Urothelium cell line (cell line): ENCODE data around the gene AQP11.
A peak's percentile ranks its signal among the peaks of the same experiment; 100 is the strongest.
"Not testable (repeated sequence)": the region's sequence is repeated elsewhere in the genome, so short reads cannot be mapped to it uniquely, and the experiment has no call there.

Experiments used
- DNase-seq: peaks from one replicate; pipeline ENCODE4 v3.0.0; 2011; ENCODE audit warnings: low spot score, mixed read lengths
- FAIRE-seq: peaks from 2 replicates; lab custom pipeline; 2011; peaks lifted over from hg19 to GRCh38; lab: Jason Lieb, UNC

Gene AQP11

DNA sequence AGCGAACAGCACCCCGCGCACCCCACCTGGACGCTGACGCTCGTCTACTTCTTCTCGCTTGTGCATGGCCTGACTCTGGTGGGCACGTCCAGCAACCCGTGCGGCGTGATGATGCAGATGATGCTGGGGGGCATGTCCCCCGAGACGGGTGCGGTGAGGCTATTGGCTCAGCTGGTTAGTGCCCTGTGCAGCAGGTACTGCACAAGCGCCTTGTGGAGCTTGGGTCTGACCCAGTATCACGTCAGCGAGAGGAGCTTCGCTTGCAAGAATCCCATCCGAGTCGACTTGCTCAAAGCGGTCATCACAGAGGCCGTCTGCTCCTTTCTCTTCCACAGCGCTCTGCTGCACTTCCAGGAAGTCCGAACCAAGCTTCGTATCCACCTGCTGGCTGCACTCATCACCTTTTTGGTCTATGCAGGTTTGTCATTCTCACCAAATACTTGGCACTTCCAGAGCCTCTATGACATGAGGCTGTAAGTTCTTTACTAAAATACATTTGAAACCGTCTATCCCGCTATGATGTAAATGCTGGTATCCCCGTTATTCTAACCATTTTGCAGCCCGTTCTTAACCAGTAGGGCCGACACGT lies 535 bp downstream of the AQP11 start:
- no peak for FAIRE-seq

DNA sequence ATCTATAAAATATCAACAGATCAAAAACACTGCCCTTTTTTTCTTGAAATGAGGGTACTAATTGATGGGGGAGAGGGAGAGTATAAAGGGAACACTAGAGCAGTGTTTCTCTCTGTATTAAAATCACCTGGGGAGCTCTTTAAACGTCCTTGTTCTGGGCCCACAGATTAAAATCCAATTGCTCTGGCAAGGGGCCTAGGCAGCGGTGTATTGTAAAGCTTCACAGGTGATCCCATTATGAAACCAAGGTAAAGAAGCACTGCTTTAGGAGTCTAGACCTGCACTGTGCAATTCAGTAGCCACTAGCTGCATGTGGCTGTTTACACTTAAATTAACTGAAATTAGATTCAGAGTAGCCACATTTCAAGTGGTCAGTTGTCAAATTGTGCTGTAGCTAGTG lies 3.0 kb downstream of the AQP11 start:
- DNase-seq (no peak), FAIRE-seq (no peak)

More for the DNA sequence above, 535 bp downstream of the AQP11 start:
- no peak for DNase-seq

DNA sequence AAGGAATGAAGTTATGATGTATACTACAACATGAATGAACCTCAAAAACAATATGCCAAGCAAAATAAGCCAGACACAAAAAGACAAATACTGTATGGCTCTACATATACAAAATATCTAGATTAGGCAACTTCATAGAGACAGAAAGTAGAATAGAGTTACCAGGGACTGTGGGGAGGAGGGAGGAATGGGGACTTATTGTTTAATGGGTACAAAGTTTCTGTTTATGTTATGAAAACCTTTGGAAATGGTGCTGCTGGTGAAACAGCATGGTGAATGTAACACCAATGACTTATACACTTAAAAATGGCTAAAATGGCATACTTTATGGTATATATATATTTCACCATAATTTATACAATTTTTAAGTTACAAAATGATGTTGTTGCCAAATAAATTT lies 4.1 kb downstream of the AQP11 start:
- no peak for FAIRE-seq
- DNase-seq: no peak

DNA sequence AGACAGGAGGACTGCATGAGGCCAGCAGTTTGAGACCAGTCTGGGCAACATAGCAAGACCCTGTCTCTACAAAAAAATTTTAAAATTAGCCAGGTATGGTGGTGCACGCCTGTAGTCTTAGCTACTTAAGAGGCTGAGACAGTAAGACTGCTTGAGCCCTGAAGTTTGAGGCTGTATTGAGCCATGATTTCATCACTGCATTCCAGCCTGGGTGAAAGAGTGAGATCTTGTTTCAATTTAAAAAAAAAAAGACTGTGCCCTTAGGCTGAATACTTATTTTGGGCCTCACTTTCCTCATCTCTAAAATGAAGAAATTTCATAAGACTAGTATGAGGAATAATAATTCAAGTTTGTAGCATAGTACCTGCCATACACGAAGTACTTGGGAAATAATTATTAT lies 6.9 kb downstream of the AQP11 start:
- DNase-seq: no peak
- FAIRE-seq: no peak

DNA sequence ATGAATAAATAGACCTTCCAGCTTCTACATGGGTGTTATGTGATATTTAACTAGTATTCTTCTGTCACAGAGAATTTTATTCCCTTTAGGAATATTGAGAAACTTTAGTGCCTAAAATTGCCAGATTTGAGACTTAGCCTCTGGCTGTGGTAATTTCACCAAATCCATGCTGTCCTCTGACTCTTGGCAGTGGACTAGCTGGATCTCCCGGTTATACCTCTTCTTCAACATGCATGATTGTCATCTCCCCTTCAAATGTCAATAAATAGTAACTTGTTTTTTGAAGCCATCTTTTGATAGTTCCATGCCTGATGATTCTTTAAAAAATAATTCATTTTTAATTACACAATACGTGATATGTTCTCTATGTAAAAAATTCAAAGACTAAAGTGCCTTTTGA lies 8.4 kb downstream of the AQP11 start:
- no peak for FAIRE-seq
- no peak for DNase-seq

DNA sequence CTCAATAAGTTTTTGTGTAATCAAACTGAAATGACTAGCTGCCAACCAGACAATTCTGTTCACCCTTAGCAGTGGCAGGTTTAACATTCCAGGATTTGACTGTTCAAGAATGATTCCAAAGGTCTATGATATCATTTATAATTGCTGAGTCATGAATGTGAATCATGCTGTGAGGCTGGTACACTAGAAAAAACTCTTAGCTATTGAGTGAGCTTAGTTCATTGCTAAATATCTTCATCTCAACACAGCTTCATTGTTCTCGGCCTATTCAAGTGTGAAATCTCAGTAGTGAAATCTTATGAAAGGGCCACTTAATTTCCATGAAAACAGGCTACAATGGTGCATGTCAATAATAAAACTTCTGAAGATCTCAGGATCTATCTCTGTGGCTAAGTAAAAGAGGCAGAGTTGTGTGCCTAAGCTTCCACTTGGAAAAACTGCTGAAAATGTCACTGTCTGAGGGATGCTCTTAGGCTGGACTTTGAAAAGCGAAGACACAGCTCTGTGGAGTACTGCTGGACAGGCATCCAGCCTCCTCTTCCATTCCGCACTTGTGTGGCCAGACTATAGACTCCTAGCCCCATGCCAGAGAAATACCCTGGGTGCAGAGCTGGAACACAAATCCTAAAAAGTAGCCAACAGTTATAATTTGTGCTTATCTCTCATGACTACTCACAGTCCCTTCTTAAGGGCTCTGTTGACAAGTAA lies 12.8 kb downstream of the AQP11 start:
- FAIRE-seq (no peak), DNase-seq (peak; percentile 75)

DNA sequence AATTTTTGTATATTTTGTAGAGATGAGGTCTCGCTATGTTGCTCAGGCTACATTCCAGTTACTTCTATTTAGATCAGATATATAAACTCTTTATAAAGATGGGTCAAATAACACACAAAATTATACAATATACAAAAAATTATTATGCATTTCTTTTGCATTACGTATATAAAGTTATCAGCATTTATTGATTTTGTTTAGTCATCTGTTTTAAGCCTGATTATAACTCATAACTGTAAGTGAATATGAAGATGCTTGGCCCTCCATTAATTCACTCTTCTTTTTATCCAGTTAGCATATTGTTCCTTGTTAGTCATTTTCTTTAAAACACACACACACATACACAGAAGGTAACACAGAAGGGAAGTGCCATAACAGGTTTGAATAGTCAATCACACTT lies 14.5 kb downstream of the AQP11 start:
- FAIRE-seq: no peak

DNA sequence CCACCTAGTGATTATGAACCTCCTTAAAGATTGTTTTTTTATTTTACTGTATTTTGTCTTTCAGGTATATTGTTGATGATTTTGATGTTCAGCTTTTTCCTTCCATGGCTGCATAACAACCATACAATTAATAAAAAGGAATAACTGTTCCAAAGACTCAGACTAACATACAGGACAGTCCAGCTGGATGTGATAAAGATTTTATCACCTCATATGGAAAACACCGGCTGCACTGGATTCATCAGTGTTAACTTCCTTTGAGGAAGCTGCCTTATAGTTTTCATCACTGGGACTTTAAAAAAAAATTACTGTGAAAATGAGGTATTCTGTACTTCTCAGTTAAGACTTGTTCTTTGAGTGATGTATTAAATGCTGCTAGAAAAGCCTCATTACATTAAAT lies 19.5 kb downstream of the AQP11 start:
- FAIRE-seq (no peak), DNase-seq (no peak)

More for the DNA sequence above, 14.5 kb downstream of the AQP11 start:
- DNase-seq: no peak

DNA sequence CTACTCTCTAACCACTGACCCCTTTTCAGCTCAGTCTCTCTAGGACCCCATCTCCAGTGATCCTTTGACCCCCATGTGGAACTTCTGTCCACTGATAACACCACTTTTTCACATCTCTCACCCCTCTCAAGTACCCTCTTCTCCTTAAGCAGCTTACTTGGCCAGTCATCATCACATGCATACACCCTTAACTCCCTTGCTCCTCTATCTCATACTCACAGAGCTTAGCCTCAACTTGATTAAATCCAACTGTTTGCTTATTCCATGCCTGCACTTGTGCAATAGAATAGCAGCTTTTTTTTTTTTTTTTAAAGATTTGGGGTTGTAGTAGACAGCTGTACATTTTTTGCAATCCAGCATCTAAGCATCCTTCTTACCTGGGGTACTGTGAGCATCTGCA lies 22.2 kb downstream of the AQP11 start:
- FAIRE-seq (peak; percentile 5), DNase-seq (no peak)

DNA sequence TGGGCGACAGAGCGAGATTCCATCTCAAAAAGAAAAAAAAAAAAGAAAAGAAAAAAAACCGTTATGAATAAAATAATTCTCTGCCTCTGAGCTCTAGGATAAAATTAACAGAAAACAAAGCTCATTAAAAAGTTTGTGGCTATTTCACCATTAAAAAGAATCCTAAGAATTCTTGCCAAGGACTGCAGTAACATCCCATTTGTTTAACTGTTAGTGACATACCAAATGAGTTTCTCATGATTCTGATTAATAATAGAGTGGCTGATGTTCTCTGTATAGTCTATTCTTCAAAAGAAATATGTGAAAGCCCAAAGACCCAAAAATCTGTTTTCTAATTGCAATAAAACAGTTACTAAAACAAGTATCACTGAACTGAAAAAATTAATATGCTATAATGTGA lies 28.1 kb downstream of the AQP11 start:
- no peak for FAIRE-seq

DNA sequence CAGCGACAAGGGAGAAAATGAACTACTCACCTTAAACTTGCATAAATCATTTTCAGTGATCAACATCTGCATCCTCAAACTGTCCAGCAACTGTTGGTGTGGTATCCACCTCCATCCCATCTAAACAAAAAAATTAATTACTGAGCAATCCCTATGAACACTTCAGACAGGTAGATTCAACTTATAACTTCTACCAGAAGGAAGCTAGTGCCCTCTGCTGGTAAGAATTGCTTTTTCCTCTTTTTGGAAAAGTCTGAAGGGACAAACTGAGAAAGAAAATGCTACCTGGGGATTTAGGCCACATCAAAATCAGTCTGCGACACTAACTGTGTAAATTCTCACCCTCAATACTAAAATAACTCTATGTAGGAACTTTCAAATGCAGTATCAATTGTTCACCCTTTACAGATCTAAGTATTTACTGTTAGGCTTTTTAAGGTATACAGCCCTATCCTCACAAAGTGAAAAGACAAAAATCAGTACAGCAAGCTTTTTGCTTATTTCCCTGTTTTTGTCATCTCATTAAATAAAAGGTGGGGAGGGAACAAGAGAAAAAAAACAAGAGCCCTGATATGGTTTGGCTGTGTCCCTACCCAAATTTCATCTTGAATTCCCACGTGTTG lies 29.9 kb downstream of the AQP11 start:
- DNase-seq (peak; percentile 37), FAIRE-seq (peak; percentile 52)

More for the DNA sequence above, 28.1 kb downstream of the AQP11 start:
- DNase-seq: no peak

DNA sequence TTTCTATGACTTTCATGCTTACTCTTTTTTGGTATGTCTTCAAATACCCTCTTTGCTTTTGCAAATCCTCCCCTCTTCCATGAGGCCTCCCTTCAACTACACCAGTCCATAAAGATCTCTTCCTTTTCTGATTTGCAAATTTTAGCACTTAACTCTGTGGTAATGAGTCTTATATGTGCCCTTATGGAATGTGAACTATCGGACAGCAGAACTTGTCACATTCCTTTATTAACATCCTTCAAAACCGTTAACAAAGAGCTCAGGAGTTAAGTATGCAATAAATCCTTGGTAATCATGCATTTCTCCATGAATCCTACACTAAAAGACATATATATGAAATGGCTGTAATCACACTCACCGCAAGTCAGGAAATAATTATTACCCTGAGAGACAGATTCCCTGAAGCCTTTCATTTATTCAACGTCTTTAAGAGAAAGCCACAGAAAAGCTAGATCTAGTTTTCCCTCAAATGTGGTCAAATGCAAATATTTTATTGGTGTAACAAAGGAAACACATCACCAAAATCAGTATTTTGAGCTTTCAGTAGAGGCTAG lies 40.5 kb downstream of the AQP11 start:
- no peak for DNase-seq
- FAIRE-seq: no peak

DNA sequence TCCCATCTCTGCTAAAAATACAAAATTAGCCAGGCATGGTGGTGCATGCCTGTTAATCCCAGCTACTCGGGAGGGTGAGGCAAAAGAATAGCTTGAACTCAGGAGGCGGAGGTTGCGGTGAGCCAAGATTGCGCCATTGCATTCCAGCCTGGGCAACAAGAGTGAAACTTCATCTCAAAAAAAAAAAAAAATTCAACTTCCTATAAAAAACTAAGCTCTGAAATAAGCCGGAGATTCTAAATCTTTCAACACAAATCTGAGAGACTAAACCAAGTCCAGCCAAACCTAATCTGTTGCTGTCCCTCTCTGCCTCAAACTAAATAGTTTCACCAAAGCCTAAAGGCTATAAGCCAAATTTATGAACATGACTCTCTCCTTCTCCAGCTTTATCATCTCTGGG lies 44.2 kb downstream of the AQP11 start:
- DNase-seq: not testable (repeated sequence)
- FAIRE-seq: peak; percentile 23

DNA sequence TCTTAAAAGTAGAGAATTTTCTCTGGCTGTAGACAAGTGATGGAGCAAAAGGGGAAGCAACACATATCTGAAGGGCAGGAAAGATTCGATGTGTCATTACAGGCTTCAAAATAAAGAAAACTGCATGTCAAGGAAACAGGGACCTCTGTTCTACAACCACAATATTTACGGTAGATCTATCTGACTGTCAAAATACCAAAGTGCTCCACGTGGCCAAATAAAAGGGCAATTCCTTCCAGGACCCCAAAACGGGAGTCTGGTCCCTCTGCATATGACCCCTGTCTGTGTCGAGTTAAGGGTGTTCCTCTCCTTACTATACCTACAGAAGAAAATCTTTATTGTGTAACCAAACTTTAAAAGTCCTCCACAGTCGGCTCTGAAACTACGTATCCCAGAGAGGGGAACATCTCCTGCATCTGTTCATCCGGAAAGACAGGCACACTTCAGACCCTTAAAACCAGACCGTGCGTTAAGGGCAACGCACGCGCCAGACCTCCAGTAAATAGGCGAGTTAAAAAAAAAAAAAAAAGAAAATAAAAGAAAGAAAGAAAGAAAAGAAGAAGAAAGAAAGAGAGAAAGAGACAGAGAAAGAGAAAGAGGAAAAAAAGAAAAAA lies 47.1 kb downstream of the AQP11 start:
- FAIRE-seq: no peak
- DNase-seq: no peak

DNA sequence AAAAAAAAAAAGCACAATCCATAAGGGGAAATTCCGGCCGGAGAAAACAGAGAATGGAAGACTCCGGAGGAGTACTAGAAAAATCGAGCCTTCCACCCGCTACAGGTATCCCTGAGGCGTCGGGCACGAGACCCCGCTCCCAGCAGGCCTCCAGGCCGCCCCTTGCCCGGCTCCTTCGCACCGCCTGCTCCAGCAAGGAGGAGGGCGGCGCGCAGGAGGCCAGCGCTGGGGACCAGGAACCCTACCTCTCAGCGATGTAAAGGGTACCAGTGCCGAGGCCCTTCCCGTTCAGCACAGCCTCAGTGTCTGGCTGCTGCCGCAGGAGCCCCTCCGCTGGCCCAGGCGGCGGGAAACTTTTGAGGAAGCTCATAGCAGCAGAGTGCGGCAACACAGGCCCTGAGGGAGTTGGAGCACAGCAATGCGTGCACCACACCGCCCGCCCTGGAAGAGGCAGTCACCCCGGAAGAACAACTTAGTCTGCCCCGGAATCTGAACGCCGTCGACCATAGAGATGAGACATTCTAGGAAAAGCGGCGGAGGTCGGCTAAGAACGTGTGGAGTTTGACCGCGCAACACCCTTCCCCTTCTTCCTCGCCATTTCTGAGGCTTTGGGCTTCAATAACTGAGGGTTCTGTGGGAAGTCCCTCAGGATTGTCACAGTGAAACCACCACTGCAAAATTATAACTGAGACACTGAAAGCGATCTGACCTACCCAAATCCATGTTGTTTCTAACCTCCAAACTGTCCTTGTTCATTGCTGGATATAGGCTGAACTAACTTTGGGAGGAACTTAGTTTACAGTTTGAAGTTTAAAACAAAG lies 47.8 kb downstream of the AQP11 start, which contains the start of gene CLNS1A:
Gene CLNS1A, minus strand, starts transcription at position 450 of the 821 bp plus-strand sequence. Its CDS starts 80 bp downstream, at position 370.
- DNase-seq: peak; percentile 93
- FAIRE-seq: peak; percentile 13

DNA sequence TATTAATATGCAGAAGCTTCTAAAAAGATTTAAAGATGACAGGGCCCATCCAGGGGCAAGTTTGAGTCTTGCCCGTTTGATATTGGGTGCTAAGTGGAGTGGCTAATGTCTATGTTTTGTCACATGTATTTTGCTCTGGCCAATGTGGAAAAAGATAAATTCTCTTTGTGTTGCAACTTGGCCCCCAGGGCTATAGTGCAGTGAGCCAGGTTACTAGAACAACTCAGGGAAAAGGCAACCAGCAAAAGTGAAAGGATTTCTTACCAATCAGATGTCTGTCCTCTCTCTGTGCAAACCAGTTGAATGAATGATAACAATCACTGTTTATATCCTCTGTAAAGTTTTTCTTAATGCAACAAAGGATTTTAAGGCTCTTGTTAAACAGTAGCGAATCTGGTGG lies 52.5 kb downstream of the AQP11 start:
- FAIRE-seq: no peak
- DNase-seq: no peak

DNA sequence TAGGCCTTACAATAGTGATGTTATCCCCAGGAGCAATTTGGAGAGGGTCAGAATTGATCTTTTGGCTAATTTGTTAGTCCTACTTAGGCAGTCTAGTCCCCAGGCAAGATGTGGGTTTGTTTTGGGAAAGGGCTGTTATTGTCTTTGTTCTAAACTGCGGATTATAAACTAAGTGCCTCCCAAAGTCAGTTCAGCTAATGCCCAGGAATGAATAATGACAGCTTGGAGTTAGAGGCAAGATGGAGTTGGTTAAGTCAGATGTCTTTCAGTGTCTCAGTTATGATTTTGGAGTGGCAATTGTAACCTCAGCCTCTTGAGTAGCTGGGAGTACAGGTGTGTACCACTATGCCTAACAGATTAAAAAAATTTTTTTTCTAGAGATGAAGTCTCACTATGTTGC lies 55.1 kb downstream of the AQP11 start:
- FAIRE-seq (no peak), DNase-seq (no peak)

DNA sequence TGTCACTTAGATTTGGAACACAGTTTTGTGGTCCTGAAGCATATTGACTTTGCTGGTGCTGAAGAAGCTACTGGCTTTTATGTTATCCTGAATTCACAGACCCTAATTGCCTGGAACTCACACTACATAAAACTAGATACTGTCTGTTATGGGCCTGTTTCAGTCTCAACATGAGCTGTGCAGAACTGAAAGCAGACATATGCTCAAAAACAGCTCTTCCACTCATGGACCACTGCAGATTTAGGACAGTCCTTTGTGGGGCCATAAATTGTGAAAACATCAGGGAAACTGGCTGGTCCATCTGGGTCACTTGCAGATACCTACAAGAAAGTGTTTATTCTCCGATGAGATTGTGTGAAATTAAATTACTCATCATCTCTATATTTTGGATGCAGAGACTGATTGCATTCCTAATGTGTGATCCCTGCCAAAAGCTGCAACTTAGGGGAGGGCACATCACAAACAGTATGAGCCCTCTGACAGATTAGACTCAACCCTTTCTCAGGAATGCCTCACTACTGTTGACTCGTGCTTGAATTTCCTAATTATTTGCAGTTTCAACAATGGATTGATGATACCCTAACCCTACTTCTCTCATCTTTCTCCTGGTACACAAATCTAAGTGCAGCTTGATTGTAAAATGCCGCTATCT lies 58.0 kb downstream of the AQP11 start:
- no peak for DNase-seq
- FAIRE-seq: no peak

DNA sequence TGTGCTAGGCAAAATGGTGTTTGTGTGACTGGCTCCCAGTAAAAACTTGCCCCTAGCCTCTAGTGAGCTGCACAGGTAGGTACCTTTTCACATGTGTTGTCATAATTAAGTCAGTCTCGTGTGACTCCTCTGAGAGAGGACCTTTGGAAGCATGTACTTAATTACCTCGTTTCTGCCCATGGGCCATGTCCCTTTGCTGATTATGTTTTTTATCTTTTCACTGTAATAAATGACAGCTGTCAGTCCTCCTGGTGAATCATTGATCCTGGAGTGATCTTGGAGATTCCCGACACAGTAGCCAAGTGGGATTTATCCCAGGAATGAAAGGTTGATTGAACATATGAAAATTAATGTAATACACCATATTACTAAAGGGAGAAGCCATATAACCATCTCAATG lies 60.4 kb downstream of the AQP11 start:
- DNase-seq (no peak), FAIRE-seq (no peak)
